GM23338 (cell line): ENCODE measurements around the gene FER. TPM values are rescaled to one million over a fixed set of nuclear protein-coding genes. Genes with fewer than 3 reads are reported as not detected.

ENCODE experiments used
- ATAC-seq: fragments of 200-7000 bp; cut with Tn5 transposase; 3 replicates; pipeline ENCODE4 v1.9.1; 2020
- DNase-seq: peaks from one replicate; pipeline ENCODE4 v3.0.0-alpha.2; 2015; ENCODE audit warnings: low spot score
- H2AFZ ChIP-seq: fragments of 200-600 bp; sonication (generic); 2 replicates; pipeline ENCODE4 v1.8.0; 2016; ENCODE audit warnings: antibody characterized with exemption, mild to moderate bottlenecking, moderate library complexity
- H3F3A ChIP-seq: fragments of 200-600 bp; sonication (generic); replicated peaks from 2 replicates; pipeline ENCODE4 v1.8.0; 2017; ENCODE audit warnings: antibody characterized with exemption, mixed run types, low read depth
- H3K27ac ChIP-seq: fragments of 200-600 bp; sonication (generic); 2 replicates; pipeline ENCODE4 v1.6.1; 2016; ENCODE audit warnings: low read depth
- H3K27me3 ChIP-seq: fragments of 200-600 bp; sonication (generic); 2 replicates; pipeline ENCODE4 v1.8.0; 2016; ENCODE audit warnings: mild to moderate bottlenecking, mixed run types, moderate library complexity; ENCODE audit not compliant: insufficient read depth
- H3K36me3 ChIP-seq: fragments of 200-600 bp; sonication (generic); 2 replicates; pipeline ENCODE4 v1.8.0; 2016; ENCODE audit warnings: mild to moderate bottlenecking; ENCODE audit not compliant: insufficient read depth
- H3K4me1 ChIP-seq: fragments of 200-600 bp; sonication (generic); 2 replicates; pipeline ENCODE4 v1.8.0; 2016; ENCODE audit warnings: mild to moderate bottlenecking, moderate library complexity; ENCODE audit not compliant: insufficient read depth
- H3K4me2 ChIP-seq: fragments of 200-600 bp; sonication (generic); 2 replicates; pipeline ENCODE4 v1.7.1; 2017; ENCODE audit warnings: mixed run types
- H3K4me3 ChIP-seq: fragments of 200-600 bp; sonication (generic); 2 replicates; pipeline ENCODE4 v1.6.1; 2016; ENCODE audit warnings: mixed run types
- H3K79me2 ChIP-seq: fragments of 200-600 bp; sonication (generic); replicated peaks from 2 replicates; pipeline ENCODE4 v1.8.0; 2017; ENCODE audit warnings: mild to moderate bottlenecking; ENCODE audit not compliant: insufficient read depth
- H3K9me2 ChIP-seq: fragments of 200-600 bp; sonication (generic); 2 replicates; pipeline ENCODE4 v1.8.0; 2017; ENCODE audit not compliant: insufficient read depth
- H4K20me1 ChIP-seq: fragments of 200-600 bp; sonication (generic); replicated peaks from 2 replicates; pipeline ENCODE4 v1.8.0; 2017; ENCODE audit warnings: mild to moderate bottlenecking; ENCODE audit not compliant: insufficient read depth
- H3K27ac Mint-ChIP-seq: 2 replicates; pipeline ENCODE4 v1.8.0; 2020; ENCODE audit warnings: inconsistent platforms, mild to moderate bottlenecking, moderate library complexity, mixed read lengths
- H3K27me3 Mint-ChIP-seq: 3 replicates; pipeline ENCODE4 v1.8.0; 2022; ENCODE audit warnings: low read depth, mild to moderate bottlenecking, moderate library complexity, mixed read lengths, inconsistent platforms; ENCODE audit not compliant: insufficient read depth, poor library complexity
- H3K36me3 Mint-ChIP-seq: 3 replicates; pipeline ENCODE4 v1.8.0; 2021; ENCODE audit warnings: low read depth, mild to moderate bottlenecking, inconsistent platforms, moderate library complexity, mixed read lengths
- H3K4me1 Mint-ChIP-seq: 3 replicates; pipeline ENCODE4 v1.8.0; 2020; ENCODE audit warnings: mild to moderate bottlenecking, inconsistent platforms, mixed read lengths
- H3K4me3 Mint-ChIP-seq: 3 replicates; pipeline ENCODE4 v1.8.0; 2021; ENCODE audit warnings: moderate library complexity, mild to moderate bottlenecking, inconsistent platforms, mixed read lengths
- H3K9me3 Mint-ChIP-seq: 3 replicates; pipeline ENCODE4 v1.8.0; 2020; ENCODE audit warnings: moderate library complexity, mild to moderate bottlenecking, inconsistent platforms, mixed read lengths
- ZNF114 ChIP-seq: fragments of 250-450 bp; sonication (Bioruptor Pico); IDR thresholded peaks from 2 replicates; pipeline ENCODE4 v1.5.0; 2020; ENCODE audit warnings: mild to moderate bottlenecking, moderate library complexity
- ZNF331 ChIP-seq: fragments of 250-450 bp; sonication (Bioruptor Pico); IDR thresholded peaks from 2 replicates; pipeline ENCODE4 v1.5.0; 2020; ENCODE audit warnings: low read depth, mild to moderate bottlenecking, moderate library complexity
- polyA plus RNA-seq: library from polyadenylated mRNA; unstranded; fragments of >200 nt; fragmentation: Nextera tagmentation; extraction: Ambion mirVana; gene quantifications from 2 replicates; pipeline ENCODE4 v1.2.1, GENCODE V29; 2016
- total RNA-seq: library from RNA; depleted of rRNA; stranded (reverse); fragments of >200 nt; shearing (Covaris generic); gene quantifications from 2 replicates; pipeline ENCODE4 v1.2.3, GENCODE V29; 2014
- TF ChIP-seq, protein P1 (sequence below): fragments of 250-450 bp; sonication (Bioruptor Pico); IDR thresholded peaks from 2 replicates; pipeline ENCODE4 v1.5.0; 2020; ENCODE audit warnings: mild to moderate bottlenecking, moderate library complexity
- TF ChIP-seq, protein P2 (sequence below): IDR thresholded peaks from one replicate; pipeline ENCODE4 v1.6.1; 2018; ENCODE audit warnings: antibody characterized with exemption; ENCODE audit not compliant: unreplicated experiment

The FER gene
- total and polyA plus RNA-seq, 2 experiments from 2014 or later = 17.4 to 34.8 TPM

DNA sequence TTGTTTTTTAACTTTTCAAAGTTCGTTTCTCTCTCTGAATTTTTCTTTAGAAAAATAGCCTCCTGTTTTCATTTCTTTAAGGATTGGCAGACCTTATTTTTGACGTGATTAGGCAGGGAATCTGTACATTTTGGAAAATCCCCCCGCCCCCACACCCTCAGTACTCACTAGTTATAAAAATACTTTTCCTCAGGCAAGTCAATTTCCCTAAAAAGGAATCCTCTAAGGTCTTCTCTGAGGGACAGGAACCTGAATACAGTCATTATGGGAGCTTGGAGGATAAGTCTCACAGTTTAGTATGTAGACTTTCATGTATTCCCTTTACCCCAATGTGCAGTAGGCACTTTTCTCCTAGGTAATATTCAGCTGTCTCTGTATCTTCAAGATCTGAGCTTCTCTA is 3.9 kb upstream of the FER start (continued):
- TF ChIP-seq, protein P1, sequence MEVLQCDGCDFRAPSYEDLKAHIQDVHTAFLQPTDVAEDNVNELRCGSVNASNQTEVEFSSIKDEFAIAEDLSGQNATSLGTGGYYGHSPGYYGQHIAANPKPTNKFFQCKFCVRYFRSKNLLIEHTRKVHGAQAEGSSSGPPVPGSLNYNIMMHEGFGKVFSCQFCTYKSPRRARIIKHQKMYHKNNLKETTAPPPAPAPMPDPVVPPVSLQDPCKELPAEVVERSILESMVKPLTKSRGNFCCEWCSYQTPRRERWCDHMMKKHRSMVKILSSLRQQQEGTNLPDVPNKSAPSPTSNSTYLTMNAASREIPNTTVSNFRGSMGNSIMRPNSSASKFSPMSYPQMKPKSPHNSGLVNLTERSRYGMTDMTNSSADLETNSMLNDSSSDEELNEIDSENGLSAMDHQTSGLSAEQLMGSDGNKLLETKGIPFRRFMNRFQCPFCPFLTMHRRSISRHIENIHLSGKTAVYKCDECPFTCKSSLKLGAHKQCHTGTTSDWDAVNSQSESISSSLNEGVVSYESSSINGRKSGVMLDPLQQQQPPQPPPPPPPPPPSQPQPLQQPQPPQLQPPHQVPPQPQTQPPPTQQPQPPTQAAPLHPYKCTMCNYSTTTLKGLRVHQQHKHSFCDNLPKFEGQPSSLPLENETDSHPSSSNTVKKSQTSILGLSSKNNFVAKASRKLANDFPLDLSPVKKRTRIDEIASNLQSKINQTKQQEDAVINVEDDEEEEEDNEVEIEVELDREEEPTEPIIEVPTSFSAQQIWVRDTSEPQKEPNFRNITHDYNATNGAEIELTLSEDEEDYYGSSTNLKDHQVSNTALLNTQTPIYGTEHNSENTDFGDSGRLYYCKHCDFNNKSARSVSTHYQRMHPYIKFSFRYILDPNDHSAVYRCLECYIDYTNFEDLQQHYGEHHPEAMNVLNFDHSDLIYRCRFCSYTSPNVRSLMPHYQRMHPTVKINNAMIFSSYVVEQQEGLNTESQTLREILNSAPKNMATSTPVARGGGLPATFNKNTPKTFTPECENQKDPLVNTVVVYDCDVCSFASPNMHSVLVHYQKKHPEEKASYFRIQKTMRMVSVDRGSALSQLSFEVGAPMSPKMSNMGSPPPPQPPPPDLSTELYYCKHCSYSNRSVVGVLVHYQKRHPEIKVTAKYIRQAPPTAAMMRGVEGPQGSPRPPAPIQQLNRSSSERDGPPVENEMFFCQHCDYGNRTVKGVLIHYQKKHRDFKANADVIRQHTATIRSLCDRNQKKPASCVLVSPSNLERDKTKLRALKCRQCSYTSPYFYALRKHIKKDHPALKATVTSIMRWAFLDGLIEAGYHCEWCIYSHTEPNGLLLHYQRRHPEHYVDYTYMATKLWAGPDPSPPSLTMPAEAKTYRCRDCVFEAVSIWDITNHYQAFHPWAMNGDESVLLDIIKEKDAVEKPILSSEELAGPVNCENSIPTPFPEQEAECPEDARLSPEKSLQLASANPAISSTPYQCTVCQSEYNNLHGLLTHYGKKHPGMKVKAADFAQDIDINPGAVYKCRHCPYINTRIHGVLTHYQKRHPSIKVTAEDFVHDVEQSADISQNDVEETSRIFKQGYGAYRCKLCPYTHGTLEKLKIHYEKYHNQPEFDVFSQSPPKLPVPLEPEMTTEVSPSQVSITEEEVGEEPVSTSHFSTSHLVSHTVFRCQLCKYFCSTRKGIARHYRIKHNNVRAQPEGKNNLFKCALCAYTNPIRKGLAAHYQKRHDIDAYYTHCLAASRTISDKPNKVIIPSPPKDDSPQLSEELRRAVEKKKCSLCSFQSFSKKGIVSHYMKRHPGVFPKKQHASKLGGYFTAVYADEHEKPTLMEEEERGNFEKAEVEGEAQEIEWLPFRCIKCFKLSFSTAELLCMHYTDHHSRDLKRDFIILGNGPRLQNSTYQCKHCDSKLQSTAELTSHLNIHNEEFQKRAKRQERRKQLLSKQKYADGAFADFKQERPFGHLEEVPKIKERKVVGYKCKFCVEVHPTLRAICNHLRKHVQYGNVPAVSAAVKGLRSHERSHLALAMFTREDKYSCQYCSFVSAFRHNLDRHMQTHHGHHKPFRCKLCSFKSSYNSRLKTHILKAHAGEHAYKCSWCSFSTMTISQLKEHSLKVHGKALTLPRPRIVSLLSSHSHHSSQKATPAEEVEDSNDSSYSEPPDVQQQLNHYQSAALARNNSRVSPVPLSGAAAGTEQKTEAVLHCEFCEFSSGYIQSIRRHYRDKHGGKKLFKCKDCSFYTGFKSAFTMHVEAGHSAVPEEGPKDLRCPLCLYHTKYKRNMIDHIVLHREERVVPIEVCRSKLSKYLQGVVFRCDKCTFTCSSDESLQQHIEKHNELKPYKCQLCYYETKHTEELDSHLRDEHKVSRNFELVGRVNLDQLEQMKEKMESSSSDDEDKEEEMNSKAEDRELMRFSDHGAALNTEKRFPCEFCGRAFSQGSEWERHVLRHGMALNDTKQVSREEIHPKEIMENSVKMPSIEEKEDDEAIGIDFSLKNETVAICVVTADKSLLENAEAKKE (CRISPR knock-in tag) = no peak
- TF ChIP-seq, protein P2, sequence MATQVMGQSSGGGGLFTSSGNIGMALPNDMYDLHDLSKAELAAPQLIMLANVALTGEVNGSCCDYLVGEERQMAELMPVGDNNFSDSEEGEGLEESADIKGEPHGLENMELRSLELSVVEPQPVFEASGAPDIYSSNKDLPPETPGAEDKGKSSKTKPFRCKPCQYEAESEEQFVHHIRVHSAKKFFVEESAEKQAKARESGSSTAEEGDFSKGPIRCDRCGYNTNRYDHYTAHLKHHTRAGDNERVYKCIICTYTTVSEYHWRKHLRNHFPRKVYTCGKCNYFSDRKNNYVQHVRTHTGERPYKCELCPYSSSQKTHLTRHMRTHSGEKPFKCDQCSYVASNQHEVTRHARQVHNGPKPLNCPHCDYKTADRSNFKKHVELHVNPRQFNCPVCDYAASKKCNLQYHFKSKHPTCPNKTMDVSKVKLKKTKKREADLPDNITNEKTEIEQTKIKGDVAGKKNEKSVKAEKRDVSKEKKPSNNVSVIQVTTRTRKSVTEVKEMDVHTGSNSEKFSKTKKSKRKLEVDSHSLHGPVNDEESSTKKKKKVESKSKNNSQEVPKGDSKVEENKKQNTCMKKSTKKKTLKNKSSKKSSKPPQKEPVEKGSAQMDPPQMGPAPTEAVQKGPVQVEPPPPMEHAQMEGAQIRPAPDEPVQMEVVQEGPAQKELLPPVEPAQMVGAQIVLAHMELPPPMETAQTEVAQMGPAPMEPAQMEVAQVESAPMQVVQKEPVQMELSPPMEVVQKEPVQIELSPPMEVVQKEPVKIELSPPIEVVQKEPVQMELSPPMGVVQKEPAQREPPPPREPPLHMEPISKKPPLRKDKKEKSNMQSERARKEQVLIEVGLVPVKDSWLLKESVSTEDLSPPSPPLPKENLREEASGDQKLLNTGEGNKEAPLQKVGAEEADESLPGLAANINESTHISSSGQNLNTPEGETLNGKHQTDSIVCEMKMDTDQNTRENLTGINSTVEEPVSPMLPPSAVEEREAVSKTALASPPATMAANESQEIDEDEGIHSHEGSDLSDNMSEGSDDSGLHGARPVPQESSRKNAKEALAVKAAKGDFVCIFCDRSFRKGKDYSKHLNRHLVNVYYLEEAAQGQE = no peak

DNA sequence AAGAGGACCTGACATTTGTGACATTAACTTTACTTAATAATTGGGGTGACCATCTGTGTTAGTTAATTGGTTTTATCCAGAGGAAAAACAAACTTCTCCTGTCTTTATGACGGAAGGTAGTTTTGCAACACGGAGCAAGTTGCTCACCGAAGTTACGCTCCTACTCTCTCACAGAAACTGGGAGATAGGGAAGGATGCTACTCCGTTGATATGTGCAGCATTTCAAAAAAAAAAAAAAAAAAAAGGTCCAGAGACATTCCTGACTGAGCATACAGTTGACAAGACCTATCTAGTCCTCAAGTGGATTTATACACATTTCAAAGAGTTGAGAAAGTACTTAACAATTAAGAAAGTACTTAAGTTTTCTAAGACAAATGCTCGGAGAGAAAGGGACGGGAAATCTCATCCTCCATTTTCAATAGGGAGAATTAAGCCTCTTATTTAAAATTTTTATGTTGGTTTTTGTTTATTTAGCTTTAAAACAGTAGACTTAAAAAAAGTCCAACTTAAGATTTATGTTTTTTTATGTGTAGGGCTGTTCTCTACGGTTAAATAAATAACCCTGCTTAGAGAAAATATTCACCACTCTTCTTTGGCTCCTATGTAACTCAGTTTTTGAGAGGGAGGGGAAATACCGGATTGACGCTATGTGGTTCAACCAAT is 455 bp upstream of the FER start:
- peaks cover 10% of the 10 kb centered on the region; the same call in 1 of the 3 replicates for H3K36me3 Mint-ChIP-seq
- H3K9me3 Mint-ChIP-seq = peaks cover 3% of the 10 kb centered on the region
- no peak overlapping the region for H2AFZ ChIP-seq
- TF ChIP-seq ZNF331 (CRISPR knock-in tag) (no peak), ZNF114 (CRISPR knock-in tag) (no peak)
- TF ChIP-seq, protein P1 (CRISPR knock-in tag) = no peak

More for the DNA sequence above, 455 bp upstream of the FER start:
- Histone ChIP-seq H3K4me2 (peak overlapping the region; percentile 89), H3K79me2 (peaks cover 24% of the 10 kb centered on the region), H3K4me3 (peak overlapping the region; percentile 72), H3F3A (no peaks in the 10 kb centered on the region; the same call in 1 of the 2 replicates), H3K9me2 (no peaks in the 10 kb centered on the region), H3K36me3 (0 out of 2 replicates have a peak, but pooled peaks cover 3% of the 10 kb centered on the region), H3K27me3 (no peaks in the 10 kb centered on the region), H4K20me1 (no peaks in the 10 kb centered on the region), H3K27ac (peak overlapping the region; percentile 99; the same call in 1 of the 2 replicates), H3K4me1 (peaks cover 19% of the 10 kb centered on the region; the same call in 1 of the 2 replicates)
- H3K4me3 Mint-ChIP-seq = peak overlapping the region; percentile 85
- ATAC-seq = no peak
- H3K27me3 Mint-ChIP-seq = peaks cover 4% of the 10 kb centered on the region
- no peak for DNase-seq
- peak overlapping the region; percentile 95 for H3K27ac Mint-ChIP-seq
- H3K4me1 Mint-ChIP-seq = peaks cover 22% of the 10 kb centered on the region
